ENCODE measurements around the gene PPP1R9B.
A peak's percentile ranks its signal among the peaks of the same experiment; 100 is the strongest.

Gene PPP1R9B

DNA sequence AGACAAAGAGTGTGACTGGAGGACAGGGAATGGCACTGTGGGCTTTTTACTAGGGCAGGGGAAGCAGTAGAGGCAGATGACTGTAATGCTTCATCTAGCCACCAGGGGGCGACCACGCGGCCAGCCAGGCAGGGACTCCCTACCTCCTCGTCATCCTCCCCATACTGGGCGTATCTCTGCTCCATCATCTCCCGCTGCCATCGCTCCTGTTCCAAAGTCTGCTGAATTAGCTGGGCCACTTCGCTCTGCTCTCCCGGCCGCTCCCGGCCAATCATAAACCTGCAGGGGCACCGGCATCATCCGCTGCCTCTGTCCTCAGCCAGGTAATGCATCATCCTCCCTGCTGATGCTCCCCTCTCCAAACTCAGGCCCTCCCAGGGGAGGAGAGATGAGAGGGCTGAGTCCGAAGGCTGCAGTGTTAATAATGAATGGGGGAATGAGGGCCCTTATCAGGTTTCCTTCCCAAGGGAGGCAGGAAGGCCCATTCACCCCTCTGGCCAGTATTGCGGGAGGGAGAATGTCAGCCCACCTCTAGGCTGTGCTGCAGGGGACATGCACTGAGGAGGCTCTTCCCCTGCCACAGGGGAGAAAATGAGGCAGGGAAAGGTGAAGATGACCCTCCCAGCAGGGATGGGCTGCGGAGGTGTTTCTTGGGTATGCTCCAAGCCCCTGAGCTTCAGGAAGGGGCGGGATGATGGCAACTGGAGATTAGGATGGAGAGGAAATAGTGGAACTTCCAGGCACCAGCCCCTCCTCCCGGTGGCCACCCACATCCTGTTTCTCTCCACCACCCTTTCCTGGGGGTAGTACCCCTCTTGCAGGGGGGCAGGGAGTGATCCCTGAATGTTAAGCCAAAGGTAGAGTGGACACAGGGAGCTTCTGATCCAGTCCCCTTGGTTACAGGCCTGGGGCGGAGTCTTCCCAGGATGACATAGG is 10.3 kb downstream of the PPP1R9B start:
- peak; percentile 73 to 82 for DNase-seq

DNA sequence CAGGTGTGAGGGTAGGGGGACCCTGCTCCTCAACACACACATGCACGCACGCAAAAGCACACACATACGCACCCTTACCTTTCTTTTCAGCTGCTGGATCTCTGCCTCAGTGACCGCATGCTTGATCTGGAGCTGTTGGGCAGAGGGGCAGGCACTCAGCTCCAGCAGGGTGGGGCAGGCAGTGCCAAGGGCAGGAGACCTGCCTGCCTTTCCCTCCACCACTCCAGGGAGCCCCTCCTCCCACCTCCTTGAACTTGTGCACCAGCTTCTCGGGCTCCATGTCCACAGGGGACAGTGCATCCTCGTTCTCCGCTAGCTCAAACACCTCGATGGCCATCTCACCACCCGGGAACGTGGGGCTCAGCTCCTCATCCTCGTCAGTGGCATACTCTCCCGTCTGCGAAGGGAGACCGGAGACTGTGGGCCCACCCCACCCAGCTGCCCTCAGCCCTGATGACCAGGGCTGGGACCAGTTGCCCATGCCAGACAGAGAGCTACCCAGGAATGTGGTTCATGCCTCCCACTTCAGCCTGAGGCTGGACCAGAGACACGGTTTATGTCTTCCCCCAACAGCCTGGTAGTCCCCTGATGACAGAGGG is 11.2 kb downstream of the PPP1R9B start:
- no peak for DNase-seq

DNA sequence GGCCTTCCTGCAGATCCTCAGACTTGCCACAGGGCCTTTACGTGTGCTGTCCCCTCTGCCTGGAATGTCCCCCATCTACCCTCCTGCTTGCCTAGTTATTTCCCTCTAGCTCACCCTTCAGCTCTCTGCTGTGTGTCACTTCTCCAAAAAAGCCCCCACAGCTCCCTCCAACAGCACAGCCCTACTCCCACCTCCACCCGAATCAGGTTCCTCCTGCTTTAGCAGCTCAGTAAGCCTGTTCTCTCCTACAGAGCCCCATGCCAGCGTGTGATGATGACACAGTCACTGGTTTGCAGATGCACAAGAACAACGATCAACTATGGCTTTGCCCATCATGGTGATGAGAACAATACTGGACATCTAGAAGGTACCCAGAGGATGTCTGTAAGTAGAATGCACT is 13.4 kb downstream of the PPP1R9B start:
- no peak for DNase-seq

DNA sequence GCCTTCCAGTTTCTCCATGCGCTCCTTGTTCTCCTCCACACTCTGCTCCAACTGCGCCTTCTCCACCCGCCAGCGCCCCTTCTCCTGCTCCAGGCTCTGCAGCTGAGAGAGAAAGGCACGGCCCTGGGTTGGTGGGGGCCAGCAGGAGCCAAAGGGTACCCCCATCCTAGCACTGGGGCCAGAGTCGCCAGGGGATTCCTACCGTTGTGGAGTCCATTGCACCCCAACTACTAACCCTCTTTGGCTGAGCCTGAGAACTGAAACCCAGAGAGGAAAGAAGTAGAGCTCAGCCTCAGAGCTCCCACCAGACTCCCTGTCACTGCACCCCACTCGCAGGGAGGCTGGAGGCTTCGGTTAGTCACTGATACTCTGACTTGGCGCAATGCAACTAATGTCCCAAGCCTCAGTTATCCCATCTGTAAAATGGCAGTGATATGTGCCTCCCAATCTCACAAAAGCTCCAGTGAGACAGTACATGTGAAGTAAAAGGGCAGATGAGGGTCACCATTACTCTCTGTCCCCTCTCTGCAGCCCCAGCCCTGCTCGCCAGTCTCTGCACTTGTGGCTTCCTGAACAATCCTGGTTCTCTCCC is 14.3 kb downstream of the PPP1R9B start:
- DNase-seq: no peak

DNA sequence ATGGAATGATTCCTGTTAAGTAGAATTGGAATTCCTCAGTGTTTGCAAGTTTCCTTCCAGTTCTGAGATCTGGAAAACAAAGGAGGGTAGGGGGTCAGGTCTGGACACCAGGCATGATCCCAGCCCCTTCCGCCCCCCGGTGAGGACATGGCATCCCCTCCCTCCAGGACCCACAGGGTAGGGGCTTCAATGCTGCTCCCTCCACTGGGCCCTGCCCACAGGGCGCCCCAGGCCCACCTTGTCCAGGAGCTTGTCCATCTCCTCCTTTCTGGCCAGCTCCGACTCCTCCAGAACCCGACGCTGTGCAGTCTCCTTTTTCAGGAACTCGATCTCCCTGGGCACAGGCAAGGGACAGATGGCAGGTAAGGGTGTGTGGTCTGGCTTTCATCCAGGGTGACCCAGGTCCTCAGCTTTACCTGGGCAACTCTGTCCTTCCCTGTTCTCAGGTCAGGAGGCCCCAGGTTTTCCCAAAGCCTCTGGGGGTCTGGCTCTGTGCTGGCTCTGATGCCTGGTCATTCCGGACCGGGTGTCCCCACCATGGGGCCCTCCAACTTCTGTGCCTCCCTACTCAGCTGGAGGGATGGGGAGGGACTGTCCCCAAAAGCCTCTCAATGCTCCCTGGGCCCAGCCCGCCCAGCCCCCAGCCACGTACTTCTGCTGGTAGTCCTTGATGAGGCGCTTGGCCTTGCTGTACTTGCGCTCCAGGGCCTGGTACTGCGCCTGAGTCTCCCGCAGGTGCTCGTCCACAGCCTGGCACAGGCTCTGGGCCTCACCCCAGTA is 15.0 kb downstream of the PPP1R9B start:
- DNase-seq: no peak

DNA sequence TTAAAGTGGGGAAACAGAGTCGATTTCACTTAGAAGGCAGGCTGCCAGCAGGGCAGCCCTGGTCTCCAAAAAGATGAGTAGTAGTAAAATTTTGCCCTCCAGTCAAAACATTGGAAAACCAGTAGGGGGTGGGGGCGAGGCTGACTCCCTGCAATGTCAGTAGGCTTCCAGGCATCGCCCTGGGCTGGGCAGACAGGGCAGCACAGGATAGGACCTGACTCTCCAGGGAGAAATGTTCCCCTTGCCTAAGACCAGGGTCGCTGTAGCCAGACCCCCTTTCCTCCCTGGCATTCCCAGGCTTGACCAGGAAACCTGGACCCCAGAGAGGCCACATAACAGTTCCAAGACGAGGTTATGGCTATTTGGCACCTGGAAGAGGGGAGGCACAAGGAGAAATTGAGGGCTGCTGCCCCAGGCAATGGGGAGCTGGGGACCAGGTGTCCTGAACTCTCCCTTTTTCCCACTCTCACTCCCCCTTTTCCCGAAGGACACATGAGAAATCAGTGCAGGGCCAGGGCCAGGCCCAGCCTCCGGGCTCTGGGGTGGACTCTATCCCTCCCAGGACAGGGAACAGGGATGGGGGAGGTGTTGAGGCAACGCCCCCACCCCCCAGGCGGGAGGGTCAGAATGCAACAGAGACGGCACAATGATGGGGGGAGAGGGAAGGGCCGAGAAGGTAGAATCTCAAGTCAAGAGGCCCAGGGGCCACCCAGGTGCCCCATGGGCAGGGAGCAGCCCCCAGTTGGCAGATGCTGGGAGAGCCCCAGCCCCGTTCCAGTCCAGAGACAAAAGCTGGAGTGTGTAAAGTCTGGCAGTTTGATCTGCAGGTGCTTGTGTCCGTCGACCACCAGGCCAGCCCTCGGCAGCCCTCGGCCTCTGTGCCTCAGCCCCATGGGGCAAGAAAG is 16.0 kb downstream of the PPP1R9B start:
- no peak for DNase-seq

DNA sequence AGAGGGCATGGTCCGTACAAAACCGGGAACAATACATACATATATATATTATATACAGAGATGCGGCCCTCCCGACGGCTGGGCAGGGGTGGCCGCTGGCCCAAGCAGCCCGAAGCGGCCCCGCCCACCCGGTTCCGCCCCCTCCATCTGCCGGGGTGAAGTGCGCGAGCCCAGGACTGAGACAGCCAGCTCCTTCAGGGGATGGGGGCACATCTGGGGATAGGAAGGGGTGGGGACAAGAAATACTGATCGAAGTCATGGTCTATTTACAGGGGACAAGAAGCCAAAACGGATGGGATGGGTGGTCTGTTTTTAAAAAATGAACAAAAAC is 16.7 kb downstream of the PPP1R9B start:
- no peak for DNase-seq

DNA sequence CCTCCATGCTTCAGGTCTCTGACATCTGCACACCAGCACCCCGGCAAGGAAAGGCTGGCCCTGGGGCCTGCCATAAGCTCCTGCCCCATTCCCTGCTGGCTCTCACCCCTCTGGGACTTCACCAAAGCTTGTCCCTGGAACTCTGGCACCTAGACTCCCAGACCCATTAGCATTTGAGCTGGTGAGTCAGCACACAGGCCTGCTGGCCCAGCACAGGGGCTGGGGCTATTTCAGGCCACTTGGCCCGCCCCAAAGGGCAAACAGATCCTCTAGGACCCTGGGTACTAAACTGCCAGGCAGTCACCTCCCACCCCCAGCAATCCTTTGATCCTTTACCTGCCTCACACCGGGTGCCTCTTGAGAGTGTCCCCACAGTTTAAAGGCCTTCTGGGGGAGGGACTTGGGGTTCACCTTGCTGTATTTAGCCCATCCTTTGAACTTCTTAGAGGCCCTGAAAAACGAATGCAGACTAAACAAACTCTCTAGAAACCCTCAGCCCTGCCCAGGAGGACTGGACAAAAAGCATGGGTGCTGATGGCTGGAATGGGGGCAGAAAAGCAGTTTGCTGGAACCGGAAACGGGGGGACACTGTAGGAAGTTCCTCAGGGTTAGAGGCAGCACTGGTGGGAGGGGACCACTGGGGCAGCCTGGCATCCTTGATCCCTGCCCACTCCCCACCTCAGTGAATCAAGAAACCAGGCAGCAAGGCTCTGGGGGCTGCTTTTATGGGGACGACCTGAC is 17.3 kb downstream of the PPP1R9B start:
- no peak for DNase-seq

DNA sequence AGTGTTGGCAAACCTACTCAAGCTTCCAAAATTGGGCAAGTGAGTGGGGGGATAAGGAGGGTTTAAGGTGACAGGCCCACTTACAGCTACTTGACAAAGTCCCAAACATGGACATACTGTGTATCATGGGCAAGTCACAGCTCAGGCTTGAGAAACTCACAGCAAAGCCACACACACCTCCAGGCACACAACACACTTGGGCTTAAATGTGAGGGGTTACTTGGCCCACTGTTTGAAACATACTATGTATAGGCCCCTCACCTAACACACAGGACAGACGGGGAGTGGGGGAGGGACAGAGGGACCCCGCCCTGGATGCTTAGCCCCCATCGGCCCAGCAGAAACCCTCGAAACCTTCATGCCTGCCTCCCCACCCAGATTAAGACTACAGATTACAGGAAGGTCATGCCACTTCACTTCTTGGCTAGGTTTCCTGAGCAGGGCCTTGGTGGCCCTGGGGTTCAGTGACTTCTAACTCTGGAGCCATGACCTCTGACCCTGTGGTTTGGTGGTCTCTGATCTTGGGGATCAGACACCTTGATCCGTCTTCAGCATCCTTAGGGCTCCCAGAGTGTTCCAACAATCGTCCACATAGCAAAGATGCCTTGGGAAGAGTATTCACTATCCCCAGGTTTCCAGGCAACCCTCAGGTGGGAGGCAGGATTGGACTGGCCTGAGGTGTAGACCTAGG is 18.2 kb downstream of the PPP1R9B start:
- no peak for DNase-seq

DNA sequence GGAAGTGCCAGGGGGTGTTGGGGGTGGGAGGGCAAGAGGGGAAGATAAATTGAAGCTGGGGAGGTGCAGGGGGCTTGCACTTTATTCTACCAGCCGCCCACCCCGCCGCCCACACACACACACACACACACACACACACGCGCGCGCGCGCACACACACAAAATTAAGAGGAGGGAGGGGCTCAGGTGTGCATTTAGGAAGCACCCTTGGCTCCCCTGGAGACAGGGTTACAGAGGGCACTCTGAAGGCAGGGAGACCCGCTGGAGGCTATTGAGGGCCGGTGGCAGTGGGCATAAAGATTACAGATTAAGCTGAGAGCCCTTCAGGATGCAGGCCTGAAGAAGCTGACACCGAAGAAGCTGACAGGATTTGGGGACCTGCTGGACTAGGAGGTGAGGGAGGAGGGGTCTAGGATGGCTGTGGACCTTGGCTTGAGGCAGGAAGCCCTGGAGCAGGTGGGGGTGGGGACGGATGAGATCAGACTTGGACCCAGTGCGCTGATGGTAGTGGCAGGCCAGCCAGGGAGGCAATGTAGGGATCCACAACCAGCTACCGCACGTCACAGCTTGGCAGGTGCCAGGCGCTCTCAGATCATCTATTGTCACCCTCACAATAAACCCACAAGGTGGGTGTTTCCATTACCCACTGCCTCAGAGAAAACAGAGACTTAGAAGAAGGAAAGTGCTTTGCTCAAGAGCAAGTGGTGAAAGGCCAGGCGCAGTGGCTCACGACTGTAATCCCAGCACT is 19.7 kb downstream of the PPP1R9B start:
- no peak for DNase-seq

DNA sequence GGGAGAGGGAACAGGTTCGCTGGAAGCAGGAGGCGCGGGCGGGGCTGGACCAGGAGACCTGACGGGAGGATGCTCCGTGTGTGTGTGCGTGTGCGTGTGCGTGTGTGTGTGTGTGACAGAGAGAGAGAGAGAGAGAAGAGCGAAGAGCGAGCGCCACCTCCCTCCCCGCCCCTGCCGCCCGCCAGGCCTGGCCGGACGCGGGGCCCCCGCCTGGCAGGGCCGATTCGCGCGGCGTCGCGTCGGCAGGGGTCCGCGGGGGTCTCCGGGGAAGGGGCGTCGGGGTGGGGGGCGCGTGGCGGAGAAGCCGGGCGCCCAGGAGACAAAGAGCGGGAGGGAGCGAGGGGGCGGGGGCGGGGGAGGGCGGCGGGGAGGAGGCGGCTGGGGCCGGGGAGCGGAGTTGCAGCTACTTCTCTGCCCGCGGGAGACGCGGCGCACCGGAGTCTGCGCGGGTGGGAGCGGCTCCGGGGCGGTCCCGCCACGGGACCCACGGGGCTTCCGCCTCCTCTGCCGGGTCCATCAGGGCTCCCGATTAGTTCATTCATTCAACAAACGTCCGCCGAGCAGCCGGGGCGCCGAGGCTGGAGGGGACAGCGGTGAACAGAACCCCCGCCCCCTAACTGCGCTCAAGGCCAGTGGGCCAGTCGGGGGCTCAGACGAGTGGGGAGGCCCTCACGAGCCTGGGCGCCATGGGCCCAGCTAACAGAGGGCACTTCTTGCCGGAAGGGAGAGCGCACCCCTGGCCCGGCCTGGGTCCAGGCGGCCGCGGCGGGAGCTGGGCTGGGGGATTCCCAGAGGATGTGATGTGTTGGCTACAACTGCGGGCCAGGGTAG is 20.5 kb downstream of the PPP1R9B start, which contains the start of gene SAMD14:
SAMD14 (minus strand) TSS at position 433 of the 831 bp plus-strand sequence. CDS start 5,201 bp downstream, outside the sequence.
- peak; percentile 47 to 60 for DNase-seq

DNA sequence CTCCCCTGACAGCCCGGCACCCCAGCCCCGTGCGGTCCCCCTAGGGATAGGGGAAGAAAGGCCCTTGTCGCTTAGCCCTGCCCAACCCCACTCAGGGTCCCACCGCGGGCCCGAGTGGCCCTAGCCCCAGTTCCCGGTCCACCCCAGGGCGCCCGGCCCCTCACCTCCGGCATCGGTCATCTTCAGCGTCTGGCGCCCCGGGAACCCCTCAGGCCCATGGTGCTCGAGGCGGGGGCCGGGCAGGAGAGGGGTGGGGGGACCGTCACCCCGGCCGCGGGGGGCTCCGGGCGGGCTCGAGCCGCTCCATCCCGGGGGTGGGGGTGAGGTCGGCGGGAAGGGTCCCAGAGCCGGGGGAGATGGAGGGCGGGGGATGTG is 21.1 kb downstream of the PPP1R9B start:
- DNase-seq: no peak

DNA sequence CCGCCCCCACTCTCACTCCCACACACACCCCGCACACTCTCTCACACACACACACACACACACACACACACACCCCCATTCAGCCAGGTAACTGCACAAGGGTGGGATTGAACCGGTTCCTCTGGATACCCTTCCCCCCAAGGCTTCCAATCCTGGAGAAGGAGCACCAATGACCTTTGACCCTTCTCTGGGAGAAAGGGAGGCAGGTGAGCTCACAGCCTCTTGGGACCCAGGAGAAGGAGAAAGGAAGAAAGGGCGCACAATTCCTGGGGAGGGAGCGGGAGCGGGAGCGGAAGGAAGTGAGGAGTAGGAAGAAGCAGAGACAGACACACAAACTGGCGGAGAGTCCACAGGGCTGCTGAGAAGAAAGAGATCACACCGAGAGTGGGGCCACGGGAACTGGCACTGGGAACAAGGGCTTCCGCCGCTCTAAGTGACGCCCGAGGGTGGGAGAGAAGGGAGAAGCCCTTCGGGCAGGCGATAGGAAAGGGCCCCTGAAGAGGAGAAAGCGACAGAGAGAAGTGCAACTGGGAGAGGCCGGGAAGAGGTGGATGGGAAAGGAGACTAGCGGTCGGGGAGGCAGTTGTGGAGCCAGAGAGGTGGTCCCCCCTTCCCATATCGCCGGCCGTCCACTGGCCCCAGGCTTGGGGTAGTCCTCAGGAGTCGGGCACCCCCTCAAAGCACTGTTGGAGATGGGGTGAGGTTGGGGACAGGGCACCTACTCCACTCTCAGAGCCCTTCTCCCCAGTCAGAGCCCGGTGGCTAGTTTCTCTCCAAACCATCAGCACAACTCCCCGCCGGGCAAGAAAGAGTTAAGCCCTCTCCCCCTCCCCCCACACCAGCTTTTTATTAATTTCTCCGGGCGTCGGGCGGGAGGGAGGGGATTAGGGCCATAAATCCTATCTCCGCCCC is 21.8 kb downstream of the PPP1R9B start:
- DNase-seq: no peak

DNA sequence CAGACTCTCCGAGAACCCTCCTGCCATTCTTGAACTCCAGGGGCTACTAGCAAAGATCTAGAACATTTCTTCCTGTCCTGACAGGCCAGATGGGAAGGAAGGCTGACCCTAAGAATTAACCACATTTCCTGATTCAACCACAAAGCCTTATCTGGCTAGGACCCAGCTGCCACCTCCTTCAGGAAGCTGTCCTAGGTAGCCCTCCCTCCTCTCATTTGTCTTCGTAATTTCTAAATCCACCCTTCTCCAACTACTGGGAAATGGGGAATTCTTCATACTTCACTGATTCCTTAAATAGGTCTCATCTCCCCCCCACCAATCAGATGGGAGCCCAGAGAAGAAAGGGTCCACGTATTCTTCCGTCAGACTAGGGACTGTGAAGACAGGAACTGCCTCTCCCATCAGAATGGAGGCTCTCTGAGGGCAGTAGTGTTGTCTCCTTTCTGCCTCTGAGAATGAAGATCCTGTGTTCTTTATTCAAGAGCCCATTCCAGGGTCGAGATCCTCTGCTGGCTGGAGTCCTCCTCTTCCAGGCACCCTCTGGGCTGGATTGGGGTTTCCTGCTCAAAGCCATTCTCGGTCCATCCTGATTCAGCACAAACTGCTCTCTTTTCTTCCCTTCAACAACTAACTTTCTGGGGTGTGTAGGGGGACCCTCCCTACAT is 22.6 kb downstream of the PPP1R9B start:
- no peak for DNase-seq

DNA sequence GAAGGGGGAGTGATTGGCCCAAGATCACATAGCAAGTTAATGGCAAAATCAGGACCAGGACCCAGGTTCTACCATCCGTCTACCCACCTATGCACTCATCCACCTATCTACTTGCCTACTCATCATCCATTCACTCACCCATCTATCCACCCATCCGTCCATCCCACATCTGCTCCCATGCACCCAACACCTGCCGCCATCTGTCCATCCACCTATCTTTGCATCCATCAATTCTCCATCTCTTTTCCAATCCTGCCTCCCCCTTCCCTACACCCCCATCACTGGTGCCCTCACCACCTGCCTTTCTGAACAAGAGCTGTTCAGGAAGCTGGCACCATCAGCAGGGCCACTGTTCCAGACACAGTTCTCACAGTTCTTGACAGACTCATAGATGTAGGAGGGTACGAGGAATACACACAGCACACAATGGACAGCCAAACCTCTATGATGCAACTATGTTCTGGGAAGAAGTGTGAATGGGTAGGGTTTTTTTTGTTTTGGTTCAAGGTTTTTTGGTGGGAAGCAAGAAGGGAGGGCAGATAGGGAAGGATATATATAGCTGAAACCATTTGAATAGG is 25.0 kb downstream of the PPP1R9B start:
- DNase-seq: no peak

DNA sequence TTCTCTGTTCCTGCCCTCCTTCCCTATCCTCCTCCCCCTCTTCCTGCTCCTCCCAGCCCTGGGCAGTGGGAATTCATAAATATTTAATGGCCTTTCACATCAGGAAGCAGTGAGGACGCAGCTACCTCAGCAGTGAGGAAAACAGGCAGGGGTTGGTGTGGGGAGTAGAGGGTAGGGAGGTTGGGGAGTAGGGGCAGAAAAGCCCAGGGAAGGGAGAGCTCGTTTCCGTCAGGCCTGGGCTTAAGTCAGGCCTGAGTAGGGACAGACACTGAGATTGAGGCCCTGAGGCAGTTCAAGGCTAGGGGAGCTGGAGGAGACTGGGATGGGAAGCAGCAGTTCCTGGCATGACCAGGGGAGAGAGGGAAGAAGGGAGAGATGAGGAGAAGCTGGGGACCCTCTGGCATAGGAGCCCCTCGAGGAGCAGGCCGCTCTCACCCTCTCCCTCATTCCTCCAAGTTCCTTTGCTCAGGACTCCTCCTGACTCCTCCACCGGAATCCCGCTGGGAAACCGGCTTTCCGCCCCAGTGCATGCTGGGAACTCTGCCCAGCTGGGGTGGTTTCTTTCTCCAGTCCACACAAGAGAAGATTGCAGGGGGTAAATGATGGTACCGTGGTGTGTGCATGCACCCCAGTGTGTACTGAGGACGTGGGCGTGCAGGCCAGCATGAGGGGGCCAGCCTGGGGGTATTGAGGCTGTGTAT is 26.7 kb downstream of the PPP1R9B start:
- no peak for DNase-seq

Data from activated CD4-positive, alpha-beta T cell treated with anti-CD3 and anti-CD28 coated beads for 4 hours (primary cell).